B cell (primary cell): ENCODE data around the gene SSBP3. TPM values are rescaled to one million over a fixed set of nuclear protein-coding genes. Genes with fewer than 3 reads are reported as not detected.

Experiments used
- ATAC-seq: fragments of 200-7000 bp; cut with Tn5 transposase; one replicate; pipeline ENCODE4 v1.10.0; 2021; ENCODE audit warnings: low read depth, mild to moderate bottlenecking, moderate number of reproducible peaks, moderate library complexity
- CTCF ChIA-PET: fragments of 350-600 bp; sonication (Branson Sonifier 250); formaldehyde crosslinking; loops from one replicate; lab custom pipeline; 2021; ENCODE audit warnings: antibody characterized with exemption, inconsistent platforms; lab: Charles Lee
- POLR2A ChIA-PET: fragments of 350-600 bp; sonication (Branson Sonifier 250); formaldehyde crosslinking; loops from one replicate; lab custom pipeline; 2021; ENCODE audit warnings: antibody characterized with exemption; lab: Charles Lee
- DNase-seq: peaks from one replicate; pipeline ENCODE4 v3.0.0; 2013
- H2AFZ ChIP-seq: 2 replicates; pipeline ENCODE4 v1.6.1; 2012; ENCODE audit warnings: mild to moderate bottlenecking, low read depth, low read length; ENCODE audit not compliant: insufficient read depth, poor library complexity, severe bottlenecking
- H3K27ac ChIP-seq, 2 donors: 1 replicate in 1 of 2; 2 replicates in 1 of 2; pipeline ENCODE4 v1.5.1; 2012 to 2013; ENCODE audit warnings: low read length in 2 of 2, mild to moderate bottlenecking in 2 of 2, moderate library complexity in 1 of 2
- H3K27me3 ChIP-seq, 4 experiments: fragments of 200-600 bp in 1 of 4; sonication (generic) in 1 of 4; replicated peaks in 1 of 4; 1 replicate in 2 of 4; 2 replicates in 2 of 4; pipeline versions ENCODE4 v1.6.1 to v1.7.0; 2013 to 2016; ENCODE audit warnings: low read length in 3 of 4, mild to moderate bottlenecking in 2 of 4, mixed read lengths in 1 of 4, moderate library complexity in 1 of 4; ENCODE audit not compliant: insufficient read depth in 4 of 4, control insufficient read depth in 3 of 4; ENCODE audit errors: control extremely low read depth in 1 of 4
- H3K36me3 ChIP-seq, 2 experiments: replicated peaks in 1 of 2; 1 replicate in 1 of 2; 2 replicates in 1 of 2; pipeline versions ENCODE4 v1.6.1 to v1.7.1; 2013; ENCODE audit warnings: low read length in 1 of 2; ENCODE audit not compliant: insufficient read depth in 2 of 2, control insufficient read depth in 1 of 2; ENCODE audit errors: control extremely low read depth in 1 of 2, extremely low read depth in 1 of 2
- H3K4me1 ChIP-seq, 2 donors: fragments of 200-600 bp in 1 of 2; sonication (generic) in 1 of 2; 1 replicate in 1 of 2; 2 replicates in 1 of 2; pipeline versions ENCODE4 v1.5.1 to v1.6.1; 2013 to 2017; ENCODE audit warnings: low read length in 2 of 2; ENCODE audit not compliant: control insufficient read depth in 2 of 2, insufficient read depth in 2 of 2
- H3K4me2 ChIP-seq: replicated peaks from 2 replicates; pipeline ENCODE3; 2012; ENCODE audit warnings: mild to moderate bottlenecking, low read depth, low read length; ENCODE audit not compliant: poor library complexity, severe bottlenecking
- H3K4me3 ChIP-seq, 5 experiments: fragments of 200-600 bp in 1 of 5; sonication (generic) in 1 of 5; 1 replicate in 3 of 5; 2 replicates in 2 of 5; pipeline versions ENCODE4 v1.5.1 to v1.7.0; 2011 to 2016; ENCODE audit warnings: low read length in 4 of 5, mild to moderate bottlenecking in 4 of 5, low read depth in 2 of 5, control low read depth in 1 of 5, moderate library complexity in 1 of 5; ENCODE audit not compliant: insufficient read depth in 1 of 5; ENCODE audit errors: control extremely low read depth in 1 of 5, extremely low read depth in 1 of 5
- H3K79me2 ChIP-seq: fragments of 200-600 bp; sonication (generic); one replicate; pipeline ENCODE4 v1.6.0; 2016; ENCODE audit warnings: low read length; ENCODE audit not compliant: control insufficient read depth, insufficient read depth
- H3K9ac ChIP-seq: fragments of 200-600 bp; sonication (generic); 2 replicates; pipeline ENCODE4 v1.6.1; 2017; ENCODE audit warnings: mild to moderate bottlenecking, low read length, moderate library complexity
- H3K9me3 ChIP-seq, 3 donors: one replicate each; pipeline versions ENCODE4 v1.6.1 to v1.7.1; 2013; ENCODE audit warnings: low read length in 2 of 3; ENCODE audit not compliant: control insufficient read depth in 2 of 3, insufficient read depth in 1 of 3; ENCODE audit errors: control extremely low read depth in 1 of 3
- H4K20me1 ChIP-seq: 2 replicates; pipeline ENCODE4 v1.6.0; 2012; ENCODE audit warnings: mild to moderate bottlenecking, low read length; ENCODE audit not compliant: insufficient read depth, control insufficient read depth, poor library complexity, severe bottlenecking
- H3K27ac Mint-ChIP-seq: one replicate; pipeline ENCODE4 v1.8.0; 2021; ENCODE audit warnings: mixed read lengths
- H3K27me3 Mint-ChIP-seq: one replicate; pipeline ENCODE4 v1.8.0; 2021; ENCODE audit warnings: mixed read lengths
- H3K4me1 Mint-ChIP-seq: one replicate; pipeline ENCODE4 v1.8.0; 2021; ENCODE audit warnings: mixed read lengths
- H3K4me3 Mint-ChIP-seq: one replicate; pipeline ENCODE4 v1.8.0; 2021; ENCODE audit warnings: mixed read lengths
- H3K9me3 Mint-ChIP-seq: one replicate; pipeline ENCODE4 v1.8.0; 2022; ENCODE audit warnings: mixed read lengths; ENCODE audit not compliant: insufficient read depth
- EZH2 ChIP-seq: IDR thresholded peaks from 2 replicates; pipeline ENCODE4 v1.6.1; 2012; ENCODE audit warnings: borderline replicate concordance, low read depth, mild to moderate bottlenecking, moderate library complexity, low read length; ENCODE audit not compliant: insufficient read depth, poor library complexity, severe bottlenecking
- WGBS: methylation state at CpG from one replicate; pipeline ENCODE4 v1.1.5; 2013; ENCODE audit warnings: missing lambda C conversion rate; ENCODE audit not compliant: insufficient coverage; 5-methylcytosine and 5-hydroxymethylcytosine counted together
- intact Hi-C: fragments of 100-400 bp; cut with micrococcal nuclease; formaldehyde crosslinking; loops from one replicate; pipeline ENCODE4 v1.10.0; 2022
- polyA plus RNA-seq: library from polyadenylated mRNA; depleted of rRNA; stranded (reverse); fragments of >200 nt; gene quantifications from 2 replicates; pipeline ENCODE4 v1.2.3, GENCODE V29; 2012
- total RNA-seq, 2 donors: library from RNA; stranded (reverse); fragments of 120-200 nt in 1 of 2; gene quantifications; 1 replicate in 1 of 2; 2 replicates in 1 of 2; pipeline versions ENCODE4 v1.2.3 to v1.2.4, GENCODE V29; 2013 to 2022
- TF ChIP-seq, protein P1 (sequence below): fragments of 200-600 bp; IDR thresholded peaks from one replicate; pipeline ENCODE4 v1.8.0; 2022; ENCODE audit warnings: antibody characterized with exemption, mild to moderate bottlenecking

SSBP3 gene
- total and polyA plus RNA-seq, 2 donors (not counting 1 experiment from before 2014, with no cell fraction given) = 16.9 to 30.7 TPM

DNA sequence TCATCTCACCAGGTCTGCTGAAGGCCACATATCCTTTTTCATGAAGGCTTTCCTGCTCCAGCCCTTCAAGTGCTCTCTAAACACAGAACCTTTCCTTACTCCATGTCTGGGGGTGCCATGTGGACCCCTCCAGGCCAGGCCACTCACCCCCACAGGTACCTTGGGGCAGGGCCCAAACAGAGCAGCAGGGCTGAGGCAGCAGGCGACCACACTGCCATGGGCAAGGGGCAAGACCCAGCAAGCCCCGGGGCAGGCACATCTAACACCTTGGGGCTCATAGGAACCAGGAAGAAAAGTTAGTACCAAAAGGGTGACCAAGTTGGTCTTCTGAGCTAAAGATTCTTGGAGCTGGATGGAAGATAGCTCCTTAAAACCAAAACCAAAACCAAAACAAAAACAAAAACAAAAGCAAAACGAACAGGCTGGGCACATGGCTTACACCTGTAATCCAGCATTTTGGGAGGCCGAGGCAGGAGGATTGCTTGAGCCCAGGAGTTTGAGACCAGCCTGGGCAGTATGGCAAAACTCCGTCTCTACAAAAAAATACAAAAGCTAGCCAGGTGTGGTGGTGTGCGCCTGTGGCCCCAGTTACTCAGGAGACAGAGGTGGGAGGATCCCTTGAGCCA is 142.5 kb downstream of the SSBP3 start:
- Histone ChIP-seq H3K9me3 (no peaks in the 10 kb centered on the region), H3K4me3 (no peak overlapping the region), H3K9ac (no peak overlapping the region), H2AFZ (no peak overlapping the region), H3K79me2 (no peaks in the 10 kb centered on the region), H3K27ac (no peak overlapping the region), H3K36me3 (no peaks in the 10 kb centered on the region), H3K27me3 (no peaks in the 10 kb centered on the region), H3K4me1 (no peaks in the 10 kb centered on the region), H3K4me2 (no peak overlapping the region), H4K20me1 (no peaks in the 10 kb centered on the region)
- ATAC-seq = no peak
- H3K27me3 Mint-ChIP-seq = no peaks in the 10 kb centered on the region
- no peak overlapping the region for H3K4me3 Mint-ChIP-seq
- H3K9me3 Mint-ChIP-seq = no peaks in the 10 kb centered on the region
- POLR2A ChIA-PET = no interaction called here
- intact Hi-C loops = no loop called here
- CTCF ChIA-PET = no interaction called here
- DNase-seq = no peak
- TF ChIP-seq EZH2 = no peak
- TF ChIP-seq, protein P1, sequence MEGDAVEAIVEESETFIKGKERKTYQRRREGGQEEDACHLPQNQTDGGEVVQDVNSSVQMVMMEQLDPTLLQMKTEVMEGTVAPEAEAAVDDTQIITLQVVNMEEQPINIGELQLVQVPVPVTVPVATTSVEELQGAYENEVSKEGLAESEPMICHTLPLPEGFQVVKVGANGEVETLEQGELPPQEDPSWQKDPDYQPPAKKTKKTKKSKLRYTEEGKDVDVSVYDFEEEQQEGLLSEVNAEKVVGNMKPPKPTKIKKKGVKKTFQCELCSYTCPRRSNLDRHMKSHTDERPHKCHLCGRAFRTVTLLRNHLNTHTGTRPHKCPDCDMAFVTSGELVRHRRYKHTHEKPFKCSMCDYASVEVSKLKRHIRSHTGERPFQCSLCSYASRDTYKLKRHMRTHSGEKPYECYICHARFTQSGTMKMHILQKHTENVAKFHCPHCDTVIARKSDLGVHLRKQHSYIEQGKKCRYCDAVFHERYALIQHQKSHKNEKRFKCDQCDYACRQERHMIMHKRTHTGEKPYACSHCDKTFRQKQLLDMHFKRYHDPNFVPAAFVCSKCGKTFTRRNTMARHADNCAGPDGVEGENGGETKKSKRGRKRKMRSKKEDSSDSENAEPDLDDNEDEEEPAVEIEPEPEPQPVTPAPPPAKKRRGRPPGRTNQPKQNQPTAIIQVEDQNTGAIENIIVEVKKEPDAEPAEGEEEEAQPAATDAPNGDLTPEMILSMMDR = no peak
- WGBS = 86% methylated on average over 6 of the region's 6 CpGs
- no peaks in the 10 kb centered on the region for H3K4me1 Mint-ChIP-seq
- no peak overlapping the region for H3K27ac Mint-ChIP-seq

DNA sequence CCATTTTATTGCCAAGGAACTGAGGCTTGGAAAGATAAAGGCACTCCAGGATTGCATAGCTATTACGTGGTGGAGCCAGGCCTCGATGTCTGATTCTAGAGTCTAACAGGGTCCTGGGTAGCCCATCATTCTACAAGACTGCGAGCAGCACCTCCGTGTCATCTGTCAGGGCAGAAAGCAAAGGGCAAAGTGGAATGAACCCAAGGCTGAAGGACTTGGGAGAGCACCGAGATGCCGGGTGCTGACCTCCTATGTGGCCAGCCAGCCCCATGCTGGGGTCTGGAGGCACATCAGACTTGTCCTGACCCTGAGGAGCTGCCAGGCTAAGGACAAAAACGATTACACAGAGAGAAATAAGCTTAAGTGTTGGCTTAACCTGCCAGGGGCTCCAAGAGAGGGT is 143.9 kb downstream of the SSBP3 start:
- ChIA-PET POLR2A (no interaction called here), CTCF (no interaction called here)
- Histone ChIP-seq H3K4me1 (no peaks in the 10 kb centered on the region), H3K9ac (no peak overlapping the region), H3K27me3 (no peaks in the 10 kb centered on the region), H3K4me2 (no peak overlapping the region), H3K27ac (no peak overlapping the region), H3K4me3 (no peak overlapping the region), H4K20me1 (no peaks in the 10 kb centered on the region), H3K36me3 (no peaks in the 10 kb centered on the region), H3K79me2 (no peaks in the 10 kb centered on the region), H2AFZ (no peak overlapping the region), H3K9me3 (no peaks in the 10 kb centered on the region)
- WGBS = 98% methylated on average over 7 of the region's 7 CpGs
- Mint-ChIP-seq H3K27ac (no peak overlapping the region), H3K4me3 (no peak overlapping the region), H3K27me3 (no peaks in the 10 kb centered on the region), H3K9me3 (no peaks in the 10 kb centered on the region), H3K4me1 (no peaks in the 10 kb centered on the region)
- ATAC-seq = no peak
- no peak for DNase-seq
- TF ChIP-seq, protein P1 = no peak
- TF ChIP-seq EZH2 = no peak
- intact Hi-C loops = no loop called here
